Esophagus mucosa (tissue), 1 donor: ENCODE data around the gene JAK1. TPM values are rescaled to one million over a fixed set of nuclear protein-coding genes. Genes with fewer than 3 reads are reported as not detected.
A peak's percentile ranks its signal among the peaks of the same experiment; 100 is the strongest.

Source experiments
- ATAC-seq: fragments of 200-7000 bp; cut with Tn5 transposase; one replicate; pipeline ENCODE4 v1.9.1; 2020
- total RNA-seq: library from RNA; stranded (reverse); gene quantifications from one replicate; pipeline ENCODE4 v1.2.4, GENCODE V29; 2023
- donor health status: DM: yes; HTN: yes; CAD: no.

Gene JAK1
- total RNA-seq, 1 donor from 2014 or later, result 49.0 TPM

DNA sequence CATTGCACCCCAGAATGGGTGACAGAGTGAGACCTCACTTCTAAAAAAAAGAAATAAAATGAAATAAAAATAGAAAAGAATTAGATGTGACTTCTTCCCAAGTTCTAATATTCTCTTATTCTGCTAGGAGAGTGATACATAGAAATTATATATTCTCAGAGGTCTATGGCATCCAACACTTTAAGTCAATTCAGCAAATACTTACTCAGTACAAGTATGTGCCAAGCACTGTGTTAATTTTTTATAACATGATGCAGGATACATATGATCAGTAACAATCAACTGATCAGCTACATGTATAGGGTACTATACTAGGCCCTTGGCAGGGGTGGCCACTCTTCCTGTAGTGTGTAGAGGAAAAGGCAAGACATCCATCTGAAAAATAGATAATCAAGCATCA, 13.0 kb upstream of the JAK1 start:
- no peak for ATAC-seq

DNA sequence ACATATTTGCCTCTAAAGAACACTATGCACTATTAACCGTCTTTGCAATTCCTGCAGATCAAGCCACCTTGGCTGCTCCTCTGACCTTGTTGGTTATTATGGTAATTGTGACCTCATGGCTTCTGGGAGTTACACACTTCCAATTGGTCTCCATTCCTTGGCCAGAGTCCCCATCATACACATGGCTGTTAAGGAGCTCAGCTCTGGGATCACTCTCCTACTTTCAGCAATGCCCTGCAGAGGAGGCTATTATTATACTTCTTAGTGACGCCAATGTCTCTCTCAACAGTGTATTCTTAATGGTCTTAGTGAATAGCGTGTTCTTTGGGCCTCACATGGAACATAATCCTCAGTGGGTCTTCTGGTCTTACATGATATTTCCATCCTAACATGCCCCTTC, 10.0 kb upstream of the JAK1 start:
- ATAC-seq, result no peak

DNA sequence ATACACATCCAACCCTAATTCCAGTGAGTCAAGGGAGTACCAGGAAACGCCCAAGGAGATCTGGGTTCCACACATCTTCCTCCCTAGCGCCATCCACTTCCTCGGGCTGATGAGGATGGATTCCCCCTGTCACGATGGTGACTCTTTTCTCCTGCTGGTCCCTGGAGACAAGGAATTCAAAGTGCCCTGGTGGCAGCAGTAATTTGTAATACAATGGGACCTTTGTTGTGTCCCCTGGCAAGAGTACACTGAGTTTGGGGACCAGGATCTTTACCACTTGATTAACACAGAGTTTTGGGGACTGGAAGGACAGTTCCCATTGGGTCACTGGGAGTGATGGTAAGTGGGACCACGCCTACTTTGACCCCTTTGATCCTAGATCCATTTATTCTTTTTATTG, 9.4 kb upstream of the JAK1 start:
- no peak for ATAC-seq

DNA sequence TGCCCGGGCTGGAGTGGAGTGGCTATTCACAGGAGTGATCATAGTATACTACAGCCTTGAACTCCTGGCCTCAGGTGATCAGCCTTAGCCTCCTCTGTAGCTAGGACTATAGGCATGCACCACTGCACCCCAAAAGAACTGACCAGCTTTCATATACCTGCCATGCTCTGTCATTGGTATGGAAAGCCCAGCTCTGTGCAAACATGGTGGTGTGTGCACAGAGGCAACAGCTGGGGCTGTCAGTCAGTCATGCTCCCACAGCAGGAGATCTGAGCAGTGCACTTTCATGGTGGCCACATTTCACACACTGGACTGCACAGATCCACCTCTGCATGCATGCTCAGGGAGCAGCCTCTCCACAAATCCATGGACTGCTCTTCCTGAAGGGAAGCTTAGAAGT, 8.8 kb upstream of the JAK1 start:
- no peak for ATAC-seq

DNA sequence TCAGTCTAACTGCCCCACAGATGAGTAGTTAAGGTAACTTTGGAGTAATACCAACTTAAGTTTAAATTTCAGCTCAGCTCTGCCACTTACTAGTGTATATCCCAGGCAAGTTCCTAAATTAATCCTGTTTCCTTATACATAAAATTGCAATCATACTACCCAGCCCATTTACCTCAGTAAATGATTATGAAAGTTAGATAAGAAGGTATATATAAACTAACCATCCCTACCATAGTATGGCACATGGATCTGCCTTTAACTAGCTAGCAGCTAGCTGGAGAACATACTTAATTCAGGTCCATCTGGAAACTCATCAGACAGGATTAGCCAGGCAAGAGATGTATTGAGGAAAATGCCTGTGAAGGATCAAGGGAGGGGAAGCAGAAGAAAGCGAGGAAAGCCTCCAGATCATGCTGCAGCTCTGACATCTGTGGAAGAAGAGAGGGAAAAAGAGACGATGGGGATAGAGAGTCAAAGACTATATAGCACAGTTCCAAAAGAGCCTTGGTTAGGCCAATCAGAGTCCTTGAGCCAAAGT, 8.0 kb upstream of the JAK1 start:
- no peak for ATAC-seq

DNA sequence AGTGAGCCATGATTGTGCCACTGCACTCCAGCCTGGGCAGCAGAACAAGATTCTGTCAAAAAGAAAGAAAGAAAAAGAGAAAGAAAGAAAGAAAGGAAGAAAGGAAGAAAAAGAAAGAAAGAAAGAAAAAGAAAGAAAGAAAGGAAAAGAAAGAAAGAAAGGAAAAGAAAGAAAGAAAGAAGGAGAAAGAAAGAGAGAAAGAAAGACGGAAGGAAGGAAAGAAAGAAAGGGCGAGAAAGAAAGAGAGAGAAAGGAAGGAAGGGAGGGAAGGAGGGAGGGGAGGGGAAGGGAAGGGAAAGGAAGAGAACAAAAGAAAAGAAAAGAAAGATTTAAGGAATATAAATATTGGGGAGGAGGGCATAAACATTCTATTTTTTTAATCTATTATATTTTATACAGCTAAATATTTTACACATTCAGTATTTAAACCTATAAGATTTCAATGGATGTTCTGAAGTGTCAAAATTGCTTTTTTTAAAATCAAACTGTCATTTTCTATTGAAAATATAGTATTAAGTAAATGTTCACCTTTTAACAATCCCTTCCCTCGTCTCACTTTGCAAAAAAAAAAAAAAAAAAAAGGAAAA, 6.8 kb upstream of the JAK1 start:
- no peak for ATAC-seq

DNA sequence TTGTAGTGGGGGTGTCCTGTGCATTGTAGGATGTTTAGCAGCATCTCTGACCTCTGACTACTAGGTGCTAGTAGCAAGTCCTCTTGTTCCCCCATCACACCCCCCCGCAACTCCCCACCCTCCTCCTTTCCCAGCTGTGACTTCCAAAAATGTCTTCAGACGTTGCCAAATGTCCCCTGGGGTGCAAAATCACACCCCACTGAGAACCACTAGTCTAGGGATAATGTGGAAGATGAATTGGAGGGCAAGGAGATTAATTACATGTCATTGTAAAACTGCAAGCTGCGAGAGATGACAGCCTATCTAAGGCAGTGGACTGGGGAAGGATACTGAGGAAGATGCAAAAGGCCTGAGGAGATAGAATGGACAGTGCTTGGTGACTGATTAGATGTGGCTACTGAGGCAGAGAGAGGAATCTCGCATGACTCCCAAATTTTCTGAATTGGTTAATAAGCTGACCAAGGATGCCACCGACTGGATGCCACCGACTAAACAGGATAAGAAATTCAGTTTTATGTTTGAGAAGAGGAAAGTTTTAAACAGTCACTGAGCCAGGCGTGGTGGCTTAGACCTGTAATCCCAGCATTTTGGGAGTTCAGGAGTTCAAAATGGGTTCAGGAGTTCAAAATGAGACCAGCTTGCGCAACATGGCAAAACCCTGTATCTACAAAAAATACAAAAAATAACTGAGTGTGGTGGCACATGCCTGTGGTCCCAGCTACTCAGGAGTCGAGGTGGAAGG, 3.1 kb upstream of the JAK1 start:
- ATAC-seq, result no peak

DNA sequence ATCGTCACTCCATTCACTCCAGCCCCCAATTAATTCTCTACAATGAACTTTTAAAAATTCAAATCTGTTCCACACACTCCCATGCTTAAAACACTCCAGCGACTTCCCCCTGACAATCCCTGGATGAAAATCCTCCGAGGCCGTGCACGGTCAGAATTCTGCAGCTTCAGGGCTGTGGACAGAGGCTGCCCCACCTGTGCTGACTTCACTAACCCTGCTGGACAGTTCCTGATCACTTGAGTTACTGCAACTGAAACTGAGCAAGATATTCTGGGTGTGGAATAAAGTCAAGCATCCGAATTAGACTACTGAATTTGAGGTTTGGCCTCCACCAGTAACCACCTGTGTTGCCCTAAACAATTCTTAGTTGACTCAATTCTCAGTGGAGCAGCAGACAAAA, 1.0 kb upstream of the JAK1 start:
- no peak for ATAC-seq

DNA sequence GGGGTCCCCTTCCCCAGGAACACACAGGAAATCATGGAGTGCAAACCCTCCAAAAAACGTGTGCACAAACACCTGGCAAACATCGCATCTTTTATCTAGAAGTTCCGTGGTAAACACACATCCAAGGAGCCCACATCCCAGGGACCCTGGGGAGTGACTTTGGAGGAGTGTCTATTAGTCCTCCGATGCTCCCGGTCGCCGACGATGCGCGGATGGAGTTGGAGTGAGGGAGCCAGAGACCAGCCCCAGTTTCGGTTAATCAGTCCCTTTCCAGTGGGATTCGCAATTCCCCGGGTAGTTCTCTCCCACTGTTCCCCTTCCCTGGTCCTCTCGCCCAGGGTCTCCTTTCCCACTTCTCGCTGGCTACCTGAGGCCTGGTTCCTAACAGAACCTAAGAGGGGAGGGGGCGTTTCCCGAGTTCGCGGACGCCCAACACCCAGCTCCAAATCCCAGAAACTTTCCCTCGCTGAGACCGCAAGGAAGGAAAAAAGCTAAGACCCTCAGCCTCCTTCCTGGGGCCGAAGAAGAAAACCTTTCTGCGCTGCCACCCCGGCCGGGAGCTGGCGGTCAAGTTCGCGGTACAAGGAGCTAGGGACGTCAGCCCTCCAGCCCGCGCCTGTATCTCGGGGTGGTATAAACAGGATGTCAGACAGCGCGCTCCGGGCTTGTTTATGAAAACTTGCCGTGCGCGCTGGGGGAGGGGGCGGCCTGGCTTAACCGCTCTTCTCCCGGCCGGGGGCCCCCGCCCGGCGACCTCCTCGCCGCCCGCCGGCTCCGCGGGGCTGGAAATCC, 787 bp downstream of the JAK1 start:
- ATAC-seq, result peak; percentile 54

DNA sequence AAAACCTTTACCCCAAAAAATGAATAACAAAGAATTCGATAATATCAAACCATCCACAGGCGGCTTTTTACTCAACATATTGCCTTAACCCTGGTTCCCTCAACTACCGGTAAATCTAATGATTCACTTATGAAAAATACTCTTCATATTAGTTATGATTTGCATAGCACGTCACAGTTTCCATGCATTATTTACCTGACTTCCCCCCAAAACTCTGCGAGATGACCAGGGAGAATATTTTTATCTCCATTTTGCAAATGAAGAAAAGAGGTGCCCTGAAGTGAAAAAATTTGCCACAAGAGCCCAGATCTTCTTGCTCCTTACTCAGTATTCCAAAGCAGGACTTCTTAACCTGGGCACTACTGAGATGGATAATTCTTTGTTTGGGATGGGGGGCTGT, 2.9 kb downstream of the JAK1 start:
- ATAC-seq, result no peak

DNA sequence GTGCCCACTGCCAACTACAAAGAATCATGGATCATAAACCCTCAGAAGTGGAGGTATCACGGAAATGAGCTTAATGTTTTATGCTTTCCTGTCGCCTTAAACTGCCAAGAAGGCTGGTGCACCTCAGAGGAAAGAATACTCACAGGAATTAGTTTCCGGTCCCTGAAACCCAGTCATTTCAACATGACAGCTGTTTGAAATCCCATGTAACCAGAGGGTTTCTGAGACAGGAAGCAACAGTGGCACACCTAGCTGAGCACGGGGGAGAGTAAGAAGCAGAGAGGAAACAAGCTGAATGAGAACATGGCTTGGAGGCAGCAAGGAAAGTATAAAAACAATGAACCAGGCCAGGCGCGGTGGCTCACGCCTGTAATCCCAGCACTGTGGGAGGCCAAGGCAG, 3.9 kb downstream of the JAK1 start:
- ATAC-seq, result peak; percentile 7

DNA sequence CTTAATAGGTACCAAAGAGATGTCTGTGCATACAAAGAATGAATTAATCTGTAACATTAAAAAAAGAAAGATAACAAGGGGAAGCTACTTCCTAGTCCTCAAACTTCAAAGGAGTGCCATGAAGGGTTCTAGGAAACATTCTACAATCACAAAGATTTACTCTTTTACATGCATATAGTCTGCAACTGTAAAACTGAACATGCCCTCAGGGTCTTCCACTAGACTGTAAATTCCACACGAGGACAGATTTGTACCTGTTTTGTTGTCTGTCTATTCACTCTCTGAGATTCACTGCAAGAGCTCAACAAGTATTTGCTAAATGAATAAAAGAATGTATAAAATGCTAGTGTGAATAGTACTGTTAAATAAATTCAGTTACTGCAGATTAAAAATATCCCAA, 4.4 kb downstream of the JAK1 start:
- ATAC-seq, result no peak

DNA sequence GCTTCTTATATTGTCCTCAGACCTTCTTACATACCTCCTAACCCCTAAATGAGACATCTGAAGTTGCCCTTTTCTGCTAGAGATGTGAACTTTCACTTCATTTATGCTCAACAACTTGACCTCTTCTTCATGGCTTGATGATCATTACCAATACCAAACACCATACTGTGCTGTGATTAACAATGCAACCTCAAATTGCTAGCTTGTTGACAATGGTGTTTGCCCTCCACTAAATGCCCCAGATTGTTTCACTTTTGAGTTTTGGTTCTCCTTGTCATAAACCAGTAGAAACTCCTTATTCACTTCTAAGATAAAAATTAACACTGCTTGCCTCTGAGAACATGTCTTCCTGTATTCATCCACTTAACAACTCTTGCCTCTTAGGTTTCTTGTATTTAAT, 5.6 kb downstream of the JAK1 start:
- no peak for ATAC-seq

DNA sequence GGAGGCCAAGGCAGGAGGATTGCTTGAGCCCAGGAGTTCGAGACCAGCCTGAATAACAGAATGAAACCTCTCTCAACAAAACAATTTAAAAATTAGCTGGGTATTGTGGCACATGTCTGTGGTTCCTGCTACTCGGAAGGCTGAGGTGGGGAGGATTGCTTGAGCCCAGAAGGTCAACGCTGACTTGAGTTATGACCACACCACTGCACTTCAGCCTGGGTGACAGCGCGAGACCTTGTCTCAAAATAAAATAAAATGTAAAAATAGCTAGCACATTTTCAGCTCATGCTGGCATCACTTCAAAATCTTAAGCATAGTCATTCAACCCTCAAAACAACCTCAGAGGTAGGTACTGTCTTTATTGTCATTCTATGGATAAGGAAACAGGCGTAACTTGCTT, 6.4 kb downstream of the JAK1 start:
- no peak for ATAC-seq

DNA sequence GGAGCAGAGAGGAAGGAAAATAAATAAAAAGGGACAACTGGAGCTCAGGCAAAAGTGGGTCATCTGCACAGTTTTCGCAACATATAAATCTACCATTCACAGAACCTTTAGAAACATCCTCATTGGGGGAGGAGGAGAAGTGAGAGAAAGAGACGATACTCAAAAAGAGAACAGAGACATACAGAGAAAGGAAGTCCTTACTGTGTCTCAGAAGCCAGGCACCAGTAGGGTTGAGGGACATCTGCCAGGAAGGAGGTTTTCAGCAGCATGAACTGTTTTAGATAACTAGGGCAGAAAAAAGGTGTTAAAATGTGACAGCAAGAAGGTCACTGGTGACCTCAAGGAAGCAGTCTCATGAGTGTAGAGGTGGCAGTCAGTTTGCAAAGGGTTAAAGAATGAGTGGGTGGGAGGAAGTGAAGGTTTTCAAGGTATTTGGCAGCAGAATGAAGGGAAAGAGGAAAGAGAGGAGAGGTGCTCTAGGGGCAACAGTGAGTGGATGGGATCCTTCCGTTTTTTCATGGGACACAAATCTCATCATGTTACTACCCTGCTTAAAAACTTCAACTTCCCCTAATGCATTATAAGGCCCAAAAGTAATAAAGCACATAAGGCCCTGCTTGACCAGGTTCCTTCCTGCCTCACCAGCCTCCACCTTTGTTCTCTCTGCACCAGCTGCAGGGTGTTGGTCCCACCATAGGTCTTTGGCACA, 9.5 kb downstream of the JAK1 start:
- ATAC-seq, result peak; percentile 25

DNA sequence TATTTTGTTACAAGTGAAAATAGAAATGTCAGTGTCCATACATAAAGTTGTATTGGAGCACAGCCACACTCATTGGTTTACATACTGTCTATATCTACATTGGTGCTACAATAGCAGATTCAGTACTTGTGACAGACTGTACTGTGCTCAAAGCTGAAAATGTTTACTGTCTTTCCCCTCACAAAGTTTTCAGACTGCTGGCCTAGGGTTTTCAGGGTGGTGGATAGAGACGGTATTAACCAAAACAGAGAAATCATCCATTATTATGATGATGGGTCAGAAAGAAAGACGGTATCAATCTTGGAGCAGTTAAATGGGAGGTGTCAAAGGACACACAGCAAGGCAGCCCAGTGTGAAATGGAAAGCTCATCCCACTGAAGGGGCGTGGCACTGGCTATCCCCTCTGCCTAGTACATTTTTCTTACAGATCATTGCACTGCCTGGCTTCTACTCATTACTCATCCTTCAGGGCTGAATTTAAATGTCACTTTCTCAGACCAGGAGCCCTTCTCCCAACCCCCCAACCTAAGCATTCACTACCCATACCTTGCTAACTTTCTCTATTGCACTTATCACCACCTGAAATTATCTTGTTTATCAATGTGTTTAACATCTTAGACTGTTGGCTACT, 10.2 kb downstream of the JAK1 start:
- ATAC-seq, result peak; percentile 28

DNA sequence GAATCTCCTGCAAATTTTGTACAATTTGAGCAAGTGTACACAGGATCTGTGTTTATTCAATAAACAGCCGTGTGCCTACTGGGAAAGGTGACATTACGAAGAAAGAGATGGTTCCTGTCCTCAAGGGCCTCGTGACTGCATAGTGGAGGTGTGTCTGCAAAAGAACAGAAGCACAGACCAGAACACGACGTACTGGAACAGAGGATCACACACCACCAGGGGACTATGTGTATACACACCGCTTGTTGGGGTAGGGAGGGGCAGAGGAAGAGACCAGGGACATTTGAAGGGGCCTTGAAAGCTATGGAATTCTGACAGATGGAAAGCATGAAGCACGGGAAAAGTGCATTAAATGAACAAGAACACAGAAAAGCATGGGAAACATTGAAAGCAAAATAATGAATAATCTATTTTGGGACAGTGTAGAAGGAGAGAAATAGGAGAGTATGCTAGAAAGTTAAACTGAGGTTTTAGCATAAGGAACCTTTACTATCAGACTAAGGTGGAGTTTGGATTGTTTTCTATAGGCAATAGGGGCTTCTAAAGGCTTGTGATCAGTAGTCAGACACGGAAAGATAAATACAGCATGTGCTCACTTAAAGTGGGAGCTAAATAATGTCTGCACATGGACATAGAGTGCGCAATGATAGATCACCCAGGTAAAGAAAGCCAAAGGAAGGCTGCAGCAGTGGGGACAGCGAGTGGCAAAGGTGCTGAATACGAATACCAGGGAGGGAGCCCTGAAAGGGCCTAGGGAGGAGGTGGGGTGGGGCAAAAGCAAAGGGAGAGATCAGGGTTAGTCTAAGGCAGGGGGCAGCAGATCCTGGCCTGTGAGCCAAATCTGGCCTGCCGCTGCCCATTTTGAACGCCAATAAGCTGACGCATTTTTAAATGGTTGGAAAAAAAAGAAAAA, 11.0 kb downstream of the JAK1 start:
- ATAC-seq, result no peak

DNA sequence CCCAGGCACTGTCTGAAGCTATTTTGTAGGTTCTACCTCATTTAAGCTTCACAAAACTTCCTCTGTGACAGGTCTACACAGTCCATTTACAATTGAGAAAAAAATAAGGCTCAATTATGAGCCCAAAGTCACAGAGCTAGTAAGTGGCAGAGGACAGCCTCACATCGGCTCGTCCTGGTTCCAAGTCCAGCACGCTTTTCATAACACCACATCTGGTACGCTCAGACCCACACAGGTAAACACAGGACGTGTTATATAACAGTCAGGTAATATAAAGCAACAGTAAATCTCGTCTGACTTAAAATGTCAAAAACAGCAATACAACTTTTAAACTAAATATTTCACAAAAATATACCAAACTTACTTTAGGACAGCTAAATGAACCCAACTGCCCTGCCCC, 13.1 kb downstream of the JAK1 start:
- ATAC-seq, result no peak

DNA sequence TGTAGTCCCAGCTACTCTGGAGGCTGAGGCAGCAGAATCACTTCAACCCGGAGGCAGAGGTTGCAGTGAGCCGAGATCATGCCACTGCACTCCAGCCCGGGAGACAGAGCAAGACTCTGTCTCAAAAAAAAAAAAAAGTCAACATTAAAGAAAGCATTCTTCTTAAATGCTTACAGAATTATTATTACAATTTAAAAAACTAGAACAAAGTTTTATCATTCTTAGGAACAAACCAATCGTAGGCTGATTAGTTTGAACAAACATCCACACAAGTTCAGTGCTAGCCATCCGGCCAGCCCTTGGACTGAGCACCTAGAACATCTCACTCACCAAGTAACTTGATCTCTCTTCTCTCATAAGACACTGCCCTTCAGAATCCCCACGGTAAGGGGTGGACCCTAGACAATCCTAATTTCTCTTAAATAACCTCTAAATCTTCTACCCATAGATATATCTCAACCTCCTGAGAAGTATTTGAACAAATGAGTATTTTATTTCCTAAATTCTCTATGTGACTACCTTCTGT, 16.0 kb downstream of the JAK1 start:
- no peak for ATAC-seq

DNA sequence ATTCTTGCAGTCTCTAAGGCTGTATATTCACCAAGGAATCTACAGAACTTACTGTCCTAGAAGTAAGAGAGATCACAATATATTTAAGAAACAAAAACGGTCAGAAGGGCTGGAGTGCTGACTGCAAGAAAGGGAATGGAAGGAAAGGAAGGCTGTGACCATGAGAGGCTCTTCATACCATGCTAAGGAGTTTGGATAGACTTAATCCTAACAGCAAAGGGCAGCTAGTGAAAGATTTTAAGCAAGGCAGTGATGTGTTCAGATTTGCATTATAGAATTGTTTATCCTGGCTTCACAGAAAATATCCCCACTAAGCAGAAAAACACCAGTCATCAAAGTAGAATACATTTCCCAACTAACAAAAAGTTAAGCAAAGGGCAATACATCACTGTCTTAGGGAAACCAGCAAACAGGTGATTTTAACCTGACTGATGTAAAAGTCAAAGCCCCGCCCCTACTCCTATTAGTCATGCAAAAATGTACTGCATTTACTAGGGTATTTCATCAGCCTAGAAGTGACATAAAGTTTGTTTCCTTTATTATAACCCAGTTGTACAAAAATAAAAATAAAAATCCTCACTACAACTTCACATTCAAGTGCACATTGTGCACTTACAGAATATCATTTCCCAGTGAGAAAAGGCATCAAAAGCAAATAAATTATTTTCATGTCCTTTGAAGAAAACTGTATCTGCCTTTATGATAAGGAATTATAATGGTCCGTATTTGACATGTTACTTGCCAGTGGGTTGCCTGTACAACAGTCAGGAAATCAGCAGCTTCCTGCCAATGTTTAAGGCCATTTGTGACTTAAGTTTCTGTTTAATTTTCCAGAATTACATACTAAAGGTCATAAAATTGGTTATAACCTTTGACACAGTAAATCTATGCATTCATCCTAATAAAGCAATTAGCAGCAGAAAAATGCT, 17.2 kb downstream of the JAK1 start:
- ATAC-seq, result peak; percentile 91
